ENCODE data around the gene GABRP.

GRCh38 chr5:170832241-170832640 is 48.7 kb downstream of the GABRP start:
- TF ChIP-seq CTCF (IDR thresholded peaks at IDR 0.05; ENCODE audit: low read depth, low read length, poor library complexity, severe bottlenecking) (no peak), EZH2phosphoT487 (IDR thresholded peaks at IDR 0.05; ENCODE audit: borderline replicate concordance, low read length) (no peak)

All from DOHH2 (cell line).